Naive thymus-derived CD4-positive, alpha-beta T cell (primary cell): ENCODE measurements around the gene UHMK1. TPM values are rescaled to one million over a fixed set of nuclear protein-coding genes. Genes with fewer than 3 reads are reported as not detected.
"Not testable (repeated sequence)": the region's sequence is repeated elsewhere in the genome, so short reads cannot be mapped to it uniquely, and the experiment has no call there.

Experiments used
- ATAC-seq: fragments of 150-1000 bp; cut with Tn5 transposase; 2 replicates; pipeline ENCODE4 v1.10.0; 2021; ENCODE audit warnings: mild to moderate bottlenecking, moderate library complexity
- CTCF ChIA-PET: fragments of 350-600 bp; sonication (Branson Sonifier 250); formaldehyde crosslinking; loops from one replicate; lab custom pipeline; 2021; ENCODE audit warnings: antibody characterized with exemption; lab: Charles Lee
- POLR2A ChIA-PET: fragments of 350-600 bp; sonication (Branson Sonifier 250); formaldehyde crosslinking; loops from one replicate; lab custom pipeline; 2021; ENCODE audit warnings: antibody characterized with exemption, inconsistent platforms; lab: Charles Lee
- DNase-seq, 9 donors: peaks; one replicate each; pipeline versions ENCODE4 v3.0.0 to v3.0.0-alpha.2; 2020 to 2022; ENCODE audit warnings: mixed read lengths in 1 of 9
- H3K27ac ChIP-seq: one replicate; pipeline ENCODE4 v1.7.0; 2013; ENCODE audit warnings: mild to moderate bottlenecking, low read depth, low read length, moderate library complexity
- H3K27me3 ChIP-seq, 2 donors: one replicate each; pipeline ENCODE4 v1.7.0; 2013; ENCODE audit warnings: low read length in 2 of 2, mild to moderate bottlenecking in 2 of 2, moderate library complexity in 2 of 2; ENCODE audit not compliant: control insufficient read depth in 2 of 2, insufficient read depth in 2 of 2
- H3K36me3 ChIP-seq, 3 experiments: 1 replicate in 2 of 3; 2 replicates in 1 of 3; pipeline ENCODE4 v1.7.0; 2013; ENCODE audit warnings: low read length in 3 of 3, mild to moderate bottlenecking in 3 of 3, moderate library complexity in 1 of 3; ENCODE audit not compliant: insufficient read depth in 3 of 3, control insufficient read depth in 2 of 3
- H3K4me1 ChIP-seq, 2 donors: one replicate each; pipeline ENCODE4 v1.7.0; 2013; ENCODE audit warnings: low read length in 2 of 2, mild to moderate bottlenecking in 2 of 2, moderate library complexity in 1 of 2; ENCODE audit not compliant: control insufficient read depth in 2 of 2, insufficient read depth in 2 of 2
- H3K4me3 ChIP-seq: 2 replicates; pipeline ENCODE4 v1.7.0; 2013; ENCODE audit warnings: mild to moderate bottlenecking, low read length
- H3K9me3 ChIP-seq, 3 experiments: 1 replicate in 2 of 3; 2 replicates in 1 of 3; pipeline ENCODE4 v1.7.0; 2013; ENCODE audit warnings: low read length in 3 of 3; ENCODE audit not compliant: control insufficient read depth in 2 of 3
- H3K27ac Mint-ChIP-seq, 9 donors: one replicate each; pipeline ENCODE4 v1.8.0; 2020 to 2022; ENCODE audit warnings: mixed read lengths in 9 of 9, mild to moderate bottlenecking in 8 of 9, moderate library complexity in 5 of 9, inconsistent platforms in 2 of 9
- H3K27me3 Mint-ChIP-seq, 5 donors: one replicate each; pipeline ENCODE4 v1.8.0; 2021 to 2022; ENCODE audit warnings: mixed read lengths in 5 of 5, mild to moderate bottlenecking in 1 of 5
- H3K36me3 Mint-ChIP-seq, 5 donors: one replicate each; pipeline ENCODE4 v1.8.0; 2020 to 2022; ENCODE audit warnings: mixed read lengths in 5 of 5, mild to moderate bottlenecking in 3 of 5, inconsistent platforms in 1 of 5
- H3K4me1 Mint-ChIP-seq, 7 donors: one replicate each; pipeline ENCODE4 v1.8.0; 2020 to 2022; ENCODE audit warnings: mixed read lengths in 7 of 7, mild to moderate bottlenecking in 3 of 7, inconsistent platforms in 1 of 7
- H3K4me3 Mint-ChIP-seq, 10 donors: one replicate each; pipeline ENCODE4 v1.8.0; 2020 to 2022; ENCODE audit warnings: mild to moderate bottlenecking in 10 of 10, mixed read lengths in 10 of 10, moderate library complexity in 6 of 10, inconsistent platforms in 2 of 10
- H3K9me3 Mint-ChIP-seq, 11 donors: one replicate each; pipeline ENCODE4 v1.8.0; 2020 to 2022; ENCODE audit warnings: mixed read lengths in 11 of 11, mild to moderate bottlenecking in 4 of 11, inconsistent platforms in 1 of 11, moderate library complexity in 1 of 11
- intact Hi-C, 2 donors: fragments of 100-400 bp; cut with micrococcal nuclease; formaldehyde crosslinking; loops; one replicate each; pipeline ENCODE4 v1.15.1; 2023
- polyA plus RNA-seq, 2 donors: library from polyadenylated mRNA; unstranded; fragments of 300-500 nt; fragmentation: Illumina TruSeq; gene quantifications; one replicate each; pipeline ENCODE4 v1.2.3, GENCODE V29; 2021
- total RNA-seq, 6 experiments: library from RNA in 5 of 6; stranded (reverse) in 5 of 6; gene quantifications; 1 replicate in 5 of 6; 2 replicates in 1 of 6; pipeline ENCODE4 v1.2.3 and lab custom pipeline; 2021 to 2026

UHMK1 gene
- total and polyA plus RNA-seq, 7 experiments from 2014 or later = 36.7 to 69.9 (median 60.7) TPM

DNA sequence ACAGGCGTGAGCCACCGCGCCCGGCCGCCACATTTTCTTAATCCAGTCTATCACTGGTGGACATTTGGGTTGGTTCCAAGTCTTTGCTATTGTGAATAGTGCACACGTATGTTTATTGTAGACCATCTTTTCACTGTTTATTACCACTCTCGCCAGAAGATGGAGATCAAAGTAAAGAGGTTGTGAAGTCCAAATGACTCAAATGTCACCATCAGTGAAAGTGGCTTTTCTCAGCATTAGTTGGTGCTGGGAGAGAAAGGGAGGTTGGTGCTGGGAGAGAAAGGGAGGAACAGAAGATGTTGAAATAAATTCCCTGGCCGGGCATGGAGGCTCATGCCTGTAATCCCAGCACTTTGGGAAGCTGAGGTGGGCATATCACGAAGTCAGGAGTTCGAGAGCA lies 10.4 kb upstream of the UHMK1 start:
- H3K4me3 Mint-ChIP-seq = no peak overlapping the region
- Histone ChIP-seq H3K9me3 (no peaks in the 10 kb centered on the region), H3K4me1 (no peaks in the 10 kb centered on the region), H3K27ac (no peak overlapping the region), H3K27me3 (no peaks in the 10 kb centered on the region), H3K36me3 (no peaks in the 10 kb centered on the region), H3K4me3 (no peak overlapping the region)
- DNase-seq (no peak), ATAC-seq (no peak)
- intact Hi-C loops = no loop called here
- ChIA-PET POLR2A (no interaction called here), CTCF (no interaction called here)
- no peak overlapping the region for H3K27ac Mint-ChIP-seq
- peaks cover 24 to 50% (median 26%) of the 10 kb centered on the region in 5 donors for H3K27me3 Mint-ChIP-seq
- peaks cover 0 to 5% (median 0%) of the 10 kb centered on the region in 11 donors for H3K9me3 Mint-ChIP-seq
- H3K4me1 Mint-ChIP-seq = no peaks in the 10 kb centered on the region
- peaks cover 0 to 3% (median 0%) of the 10 kb centered on the region in 5 donors for H3K36me3 Mint-ChIP-seq

DNA sequence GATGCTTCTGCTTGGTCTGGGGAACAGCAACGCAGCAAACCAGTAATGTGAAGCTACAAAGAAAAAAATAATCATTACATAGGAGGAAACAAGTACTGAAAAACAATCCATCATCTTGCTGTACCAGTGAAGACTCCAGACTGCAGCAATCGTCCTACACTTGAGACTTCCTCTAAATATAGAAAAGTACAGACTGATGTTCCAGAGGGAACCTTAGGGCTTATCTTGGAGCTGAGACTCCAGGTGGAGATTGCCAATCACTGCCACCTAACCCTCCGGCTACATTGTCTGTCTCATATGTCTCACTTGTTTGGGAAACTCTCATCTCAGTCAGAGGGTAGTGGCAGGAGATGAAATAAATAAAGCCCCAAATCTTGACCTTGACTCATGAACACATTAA lies 9.4 kb upstream of the UHMK1 start:
- no peaks in the 10 kb centered on the region for H3K9me3 ChIP-seq
- ChIA-PET POLR2A (interaction anchor here (0.6 kb wide), 1 partner anchor 80 kb away, joined by 3 read pairs; no protein-coding TSS in a partner anchor), CTCF (no interaction called here)
- peaks cover 24 to 50% (median 32%) of the 10 kb centered on the region in 5 donors for H3K27me3 Mint-ChIP-seq
- intact Hi-C loops = no loop called here
- no peak overlapping the region for H3K27ac ChIP-seq
- H3K36me3 Mint-ChIP-seq = peaks cover 0 to 3% (median 0%) of the 10 kb centered on the region in 5 donors
- H3K27ac Mint-ChIP-seq = no peak overlapping the region
- H3K4me1 Mint-ChIP-seq = no peaks in the 10 kb centered on the region
- H3K4me3 ChIP-seq = no peak overlapping the region
- H3K4me3 Mint-ChIP-seq = peak overlapping the region in 1 of 10 donors; percentile 16
- H3K27me3 ChIP-seq = no peaks in the 10 kb centered on the region
- peaks cover 0 to 5% (median 0%) of the 10 kb centered on the region in 11 donors for H3K9me3 Mint-ChIP-seq
- no peak for DNase-seq
- H3K36me3 ChIP-seq = no peaks in the 10 kb centered on the region
- no peaks in the 10 kb centered on the region for H3K4me1 ChIP-seq
- no peak for ATAC-seq

DNA sequence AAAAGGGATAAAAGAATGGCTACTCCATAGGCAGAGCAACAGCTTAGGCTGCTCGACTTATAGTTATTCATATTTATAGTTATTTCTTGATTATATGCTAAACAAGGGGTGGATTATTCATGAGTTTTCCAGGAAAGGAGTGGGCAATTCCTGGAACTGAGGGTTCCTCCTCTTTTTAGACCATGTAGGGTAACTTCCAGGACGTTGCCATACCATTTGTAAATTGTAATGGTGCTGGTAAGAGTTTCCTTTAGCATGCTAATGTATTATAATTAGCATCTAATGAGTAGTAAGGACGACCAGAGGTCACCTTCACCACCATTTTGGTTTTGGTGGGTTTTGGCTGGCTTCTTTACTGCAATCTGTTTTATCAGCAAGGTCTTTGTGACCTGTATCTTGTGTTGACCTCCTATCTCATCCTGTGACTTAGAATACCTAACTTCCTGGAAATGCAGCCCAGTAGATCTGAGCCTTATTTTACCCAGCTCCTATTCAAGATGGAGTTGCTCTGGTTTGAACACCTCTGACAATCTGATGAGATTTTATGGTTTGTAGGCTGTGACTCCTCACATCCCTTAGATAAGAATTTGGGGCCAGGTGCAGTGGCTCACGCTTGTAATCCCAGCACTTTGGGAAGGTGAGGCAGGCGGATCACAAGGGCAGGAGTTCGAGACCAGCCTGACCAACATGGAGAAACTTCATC lies 1.9 kb upstream of the UHMK1 start:
- H3K27ac Mint-ChIP-seq = peak overlapping the region in 3 of 9 donors; percentile 47 to 91 (median 88)
- intact Hi-C loops = loop anchor here (2.0 to 5.0 kb wide), 3 partner anchors 427 to 827 kb away; partner anchors contain the start of genes ATF6 (in 1 of the 2), NOS1AP (in 1 of the 2) and NUF2 (in 1 of the 2)
- peak overlapping the region in 5 of 10 donors; percentile 4 to 92 (median 26) for H3K4me3 Mint-ChIP-seq

DNA sequence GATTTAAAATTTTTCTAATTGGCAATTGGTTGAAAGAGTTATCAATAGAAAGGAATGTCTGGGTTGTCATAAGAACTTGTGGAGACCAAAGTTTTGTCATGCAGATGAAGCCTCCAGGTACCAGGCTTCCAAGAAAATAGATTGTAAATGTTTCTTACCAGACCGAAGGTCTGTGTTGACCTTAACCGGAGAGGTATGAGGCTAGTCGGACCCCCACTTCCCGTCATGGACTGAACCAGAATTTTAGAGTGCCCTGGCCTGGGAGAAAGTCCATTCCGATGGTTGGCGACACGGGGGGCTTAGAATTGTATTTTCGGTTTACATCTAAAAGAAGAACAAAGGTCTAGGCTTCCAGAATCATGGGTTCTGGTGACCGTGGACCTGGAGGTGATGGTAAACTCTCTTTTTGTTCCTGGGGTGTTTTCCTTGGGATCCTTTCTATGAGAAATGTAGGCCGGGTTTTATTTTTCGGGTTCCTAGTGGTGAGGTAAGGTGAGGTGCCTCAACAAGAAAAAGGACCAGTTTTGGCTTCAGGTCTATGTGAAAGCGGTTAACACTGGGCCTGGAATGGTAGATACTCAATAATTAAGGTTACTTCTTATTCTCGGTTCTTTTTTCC lies 405 bp upstream of the UHMK1 start:
- Histone ChIP-seq H3K27me3 (no peaks in the 10 kb centered on the region), H3K36me3 (peaks cover 0 to 26% (median 0%) of the 10 kb centered on the region in 3 experiments), H3K4me1 (peaks cover 17 to 19% of the 10 kb centered on the region in 2 donors), H3K27ac (peak overlapping the region; percentile 90), H3K9me3 (no peaks in the 10 kb centered on the region), H3K4me3 (peak overlapping the region; percentile 81)
- H3K9me3 Mint-ChIP-seq = peaks cover 0 to 3% (median 0%) of the 10 kb centered on the region in 11 donors
- ChIA-PET CTCF (no interaction called here), POLR2A (interaction anchor here (1.0 to 4.3 kb wide), 2 partner anchors 63 to 70 kb away, joined by 3 to 16 read pairs; no protein-coding TSS in a partner anchor)
- intact Hi-C loops = loop anchor here (1.0 to 5.0 kb wide), 5 partner anchors 64 to 825 kb away; partner anchors contain the start of genes NUF2 (in 2 of the 2), UAP1 (in 2 of the 2), ATF6 (in 1 of the 2) and NOS1AP (in 1 of the 2)
- ATAC-seq (no peak), DNase-seq (no peak)
- H3K4me3 Mint-ChIP-seq = peak overlapping the region; percentile 83 to 99 (median 92)
- peaks cover 0 to 12% (median 0%) of the 10 kb centered on the region in 5 donors for H3K27me3 Mint-ChIP-seq
- peaks cover 0 to 17% (median 12%) of the 10 kb centered on the region in 5 donors for H3K36me3 Mint-ChIP-seq
- H3K27ac Mint-ChIP-seq = peak overlapping the region; percentile 88 to 98 (median 94)
- H3K4me1 Mint-ChIP-seq = peaks cover 22 to 51% (median 41%) of the 10 kb centered on the region in 7 donors

More for the DNA sequence above, 1.9 kb upstream of the UHMK1 start:
- Histone ChIP-seq H3K36me3 (peaks cover 0 to 13% (median 0%) of the 10 kb centered on the region in 3 experiments), H3K4me1 (peaks cover 17 to 19% of the 10 kb centered on the region in 2 donors)
- Mint-ChIP-seq H3K4me1 (peaks cover 19 to 37% (median 34%) of the 10 kb centered on the region in 7 donors), H3K27me3 (peaks cover 4 to 19% (median 5%) of the 10 kb centered on the region in 5 donors), H3K36me3 (peaks cover 0 to 12% (median 9%) of the 10 kb centered on the region in 5 donors)
- H3K27me3 ChIP-seq, H3K27ac ChIP-seq, POLR2A ChIA-PET, CTCF ChIA-PET, H3K4me3 ChIP-seq, ATAC-seq, DNase-seq, H3K9me3 Mint-ChIP-seq, H3K9me3 ChIP-seq: not testable (repeated sequence)

DNA sequence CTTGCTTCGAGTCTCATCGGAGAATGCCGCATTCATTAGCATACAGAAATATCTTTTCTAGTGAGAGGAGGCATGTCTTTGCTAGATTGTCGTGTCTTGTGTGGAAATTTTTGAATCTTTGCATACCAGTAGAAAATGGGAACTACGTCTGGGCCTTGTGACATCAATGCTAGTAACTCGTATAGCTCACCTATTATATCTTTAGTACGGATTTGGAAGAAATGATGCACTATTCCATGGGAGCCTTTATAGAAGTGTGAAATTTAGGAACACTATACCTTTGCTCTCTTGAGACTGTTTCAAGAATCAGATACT lies 835 bp downstream of the UHMK1 start:
- peak overlapping the region; percentile 83 to 99 (median 92) for H3K4me3 Mint-ChIP-seq
- CTCF ChIA-PET = no interaction called here
- intact Hi-C loops = loop anchor here (5.0 kb wide), 2 partner anchors 731 to 824 kb away; partner anchors contain the start of genes ATF6 (in 1 of the 2) and NUF2 (in 1 of the 2)

DNA sequence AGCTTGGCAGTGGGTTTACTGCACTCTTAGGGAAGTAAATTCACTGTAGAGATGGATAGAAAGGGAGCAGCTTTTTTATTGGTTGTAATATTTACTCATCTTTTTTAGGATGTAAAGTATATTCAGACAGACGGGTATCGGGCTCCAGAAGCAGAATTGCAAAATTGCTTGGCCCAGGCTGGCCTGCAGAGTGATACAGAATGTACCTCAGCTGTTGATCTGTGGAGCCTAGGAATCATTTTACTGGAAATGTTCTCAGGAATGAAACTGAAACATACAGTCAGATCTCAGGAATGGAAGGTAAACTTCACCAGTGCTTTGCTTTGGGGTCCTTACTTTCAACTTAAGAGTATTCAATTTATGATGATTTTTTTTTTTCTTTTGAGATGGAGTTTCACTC lies 3.2 kb downstream of the UHMK1 start:
- intact Hi-C loops = no loop called here

More for the DNA sequence above, 835 bp downstream of the UHMK1 start:
- H3K9me3 ChIP-seq = no peaks in the 10 kb centered on the region
- peaks cover 0 to 3% (median 0%) of the 10 kb centered on the region in 11 donors for H3K9me3 Mint-ChIP-seq
- peak overlapping the region; percentile 81 for H3K4me3 ChIP-seq
- peak overlapping the region; percentile 88 to 97 (median 94) for H3K27ac Mint-ChIP-seq
- DNase-seq (no peak), ATAC-seq (no peak)
- peaks cover 0 to 38% (median 0%) of the 10 kb centered on the region in 3 experiments for H3K36me3 ChIP-seq
- peaks cover 0 to 3% (median 0%) of the 10 kb centered on the region in 5 donors for H3K27me3 Mint-ChIP-seq
- H3K27me3 ChIP-seq = no peaks in the 10 kb centered on the region
- peaks cover 0 to 23% (median 12%) of the 10 kb centered on the region in 5 donors for H3K36me3 Mint-ChIP-seq
- POLR2A ChIA-PET = interaction anchor here (4.3 kb wide), 1 partner anchor 62 kb away, joined by 16 read pairs; no protein-coding TSS in a partner anchor
- peaks cover 22 to 55% (median 45%) of the 10 kb centered on the region in 7 donors for H3K4me1 Mint-ChIP-seq
- peaks cover 17 to 19% of the 10 kb centered on the region in 2 donors for H3K4me1 ChIP-seq
- peak overlapping the region; percentile 90 for H3K27ac ChIP-seq

More for the DNA sequence above, 3.2 kb downstream of the UHMK1 start:
- ATAC-seq = no peak
- peaks cover 0 to 46% (median 0%) of the 10 kb centered on the region in 3 experiments for H3K36me3 ChIP-seq
- peaks cover 22 to 57% (median 45%) of the 10 kb centered on the region in 7 donors for H3K4me1 Mint-ChIP-seq
- no peaks in the 10 kb centered on the region for H3K27me3 ChIP-seq
- no peak for DNase-seq
- H3K9me3 ChIP-seq = no peaks in the 10 kb centered on the region
- CTCF ChIA-PET = no interaction called here
- no peak overlapping the region for H3K4me3 ChIP-seq
- peaks cover 0 to 29% (median 16%) of the 10 kb centered on the region in 5 donors for H3K36me3 Mint-ChIP-seq
- peak overlapping the region in 2 of 10 donors; percentile 8 to 50 for H3K4me3 Mint-ChIP-seq
- H3K27ac Mint-ChIP-seq = no peak overlapping the region
- no peak overlapping the region for H3K27ac ChIP-seq
- peaks cover 0 to 2% (median 0%) of the 10 kb centered on the region in 11 donors for H3K9me3 Mint-ChIP-seq
- POLR2A ChIA-PET = interaction anchor here (1.1 to 4.3 kb wide), 2 partner anchors 18 to 59 kb away, joined by 3 to 16 read pairs; no protein-coding TSS in a partner anchor
- H3K4me1 ChIP-seq = peaks cover 17 to 19% of the 10 kb centered on the region in 2 donors
- no peaks in the 10 kb centered on the region for H3K27me3 Mint-ChIP-seq
